Panc1 (cell line): ENCODE results near the gene PTPRJ.

Experiments
- POLR2AphosphoS5 ChIP-seq: IDR thresholded peaks from 2 replicates; pipeline ENCODE4 v1.6.1; 2012; ENCODE audit warnings: mild to moderate bottlenecking, low read depth, low read length, moderate library complexity
- SIN3A ChIP-seq: IDR thresholded peaks from 2 replicates; pipeline ENCODE4 v1.6.1; 2012; ENCODE audit warnings: low read depth, mild to moderate bottlenecking, low read length, moderate library complexity, borderline replicate concordance; ENCODE audit not compliant: insufficient read depth
- TF ChIP-seq, protein P1 (sequence below): fragments of 450-650 bp; IDR thresholded peaks from 2 replicates; pipeline ENCODE4 v1.5.1; 2017; ENCODE audit warnings: mild to moderate bottlenecking
- TF ChIP-seq, protein P2 (sequence below), 2 experiments: IDR thresholded peaks; 2 replicates each; pipeline ENCODE4 v1.6.1; 2011 to 2012; ENCODE audit warnings: low read depth in 2 of 2, control low read depth in 1 of 2, low read length in 1 of 2, mild to moderate bottlenecking in 1 of 2, moderate library complexity in 1 of 2; ENCODE audit not compliant: insufficient read depth in 1 of 2

DNA sequence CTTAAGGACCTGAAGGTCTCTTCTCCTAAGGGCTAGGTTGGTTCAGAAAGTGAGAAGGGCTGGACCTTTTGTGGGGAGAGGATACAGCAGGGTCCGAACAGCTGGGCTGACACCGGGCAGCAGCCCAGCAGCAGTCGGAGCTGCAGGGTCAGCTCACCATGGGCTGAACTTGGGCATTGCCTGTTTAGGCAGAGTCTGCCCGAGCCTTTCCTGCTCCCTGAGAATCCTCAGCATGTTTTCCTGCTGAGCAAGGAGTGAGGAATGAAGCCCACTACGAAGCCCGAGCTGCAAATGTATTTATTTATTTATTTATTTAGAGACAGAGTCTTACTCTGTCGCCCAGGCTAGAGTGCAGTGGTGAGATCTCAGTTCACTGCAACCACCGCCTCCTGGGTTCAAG is 83.9 kb downstream of the PTPRJ start:
- TF ChIP-seq, protein P1, sequence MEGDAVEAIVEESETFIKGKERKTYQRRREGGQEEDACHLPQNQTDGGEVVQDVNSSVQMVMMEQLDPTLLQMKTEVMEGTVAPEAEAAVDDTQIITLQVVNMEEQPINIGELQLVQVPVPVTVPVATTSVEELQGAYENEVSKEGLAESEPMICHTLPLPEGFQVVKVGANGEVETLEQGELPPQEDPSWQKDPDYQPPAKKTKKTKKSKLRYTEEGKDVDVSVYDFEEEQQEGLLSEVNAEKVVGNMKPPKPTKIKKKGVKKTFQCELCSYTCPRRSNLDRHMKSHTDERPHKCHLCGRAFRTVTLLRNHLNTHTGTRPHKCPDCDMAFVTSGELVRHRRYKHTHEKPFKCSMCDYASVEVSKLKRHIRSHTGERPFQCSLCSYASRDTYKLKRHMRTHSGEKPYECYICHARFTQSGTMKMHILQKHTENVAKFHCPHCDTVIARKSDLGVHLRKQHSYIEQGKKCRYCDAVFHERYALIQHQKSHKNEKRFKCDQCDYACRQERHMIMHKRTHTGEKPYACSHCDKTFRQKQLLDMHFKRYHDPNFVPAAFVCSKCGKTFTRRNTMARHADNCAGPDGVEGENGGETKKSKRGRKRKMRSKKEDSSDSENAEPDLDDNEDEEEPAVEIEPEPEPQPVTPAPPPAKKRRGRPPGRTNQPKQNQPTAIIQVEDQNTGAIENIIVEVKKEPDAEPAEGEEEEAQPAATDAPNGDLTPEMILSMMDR: no peak
- TF ChIP-seq POLR2AphosphoS5: no peak
- TF ChIP-seq SIN3A: no peak
- TF ChIP-seq, protein P2, sequence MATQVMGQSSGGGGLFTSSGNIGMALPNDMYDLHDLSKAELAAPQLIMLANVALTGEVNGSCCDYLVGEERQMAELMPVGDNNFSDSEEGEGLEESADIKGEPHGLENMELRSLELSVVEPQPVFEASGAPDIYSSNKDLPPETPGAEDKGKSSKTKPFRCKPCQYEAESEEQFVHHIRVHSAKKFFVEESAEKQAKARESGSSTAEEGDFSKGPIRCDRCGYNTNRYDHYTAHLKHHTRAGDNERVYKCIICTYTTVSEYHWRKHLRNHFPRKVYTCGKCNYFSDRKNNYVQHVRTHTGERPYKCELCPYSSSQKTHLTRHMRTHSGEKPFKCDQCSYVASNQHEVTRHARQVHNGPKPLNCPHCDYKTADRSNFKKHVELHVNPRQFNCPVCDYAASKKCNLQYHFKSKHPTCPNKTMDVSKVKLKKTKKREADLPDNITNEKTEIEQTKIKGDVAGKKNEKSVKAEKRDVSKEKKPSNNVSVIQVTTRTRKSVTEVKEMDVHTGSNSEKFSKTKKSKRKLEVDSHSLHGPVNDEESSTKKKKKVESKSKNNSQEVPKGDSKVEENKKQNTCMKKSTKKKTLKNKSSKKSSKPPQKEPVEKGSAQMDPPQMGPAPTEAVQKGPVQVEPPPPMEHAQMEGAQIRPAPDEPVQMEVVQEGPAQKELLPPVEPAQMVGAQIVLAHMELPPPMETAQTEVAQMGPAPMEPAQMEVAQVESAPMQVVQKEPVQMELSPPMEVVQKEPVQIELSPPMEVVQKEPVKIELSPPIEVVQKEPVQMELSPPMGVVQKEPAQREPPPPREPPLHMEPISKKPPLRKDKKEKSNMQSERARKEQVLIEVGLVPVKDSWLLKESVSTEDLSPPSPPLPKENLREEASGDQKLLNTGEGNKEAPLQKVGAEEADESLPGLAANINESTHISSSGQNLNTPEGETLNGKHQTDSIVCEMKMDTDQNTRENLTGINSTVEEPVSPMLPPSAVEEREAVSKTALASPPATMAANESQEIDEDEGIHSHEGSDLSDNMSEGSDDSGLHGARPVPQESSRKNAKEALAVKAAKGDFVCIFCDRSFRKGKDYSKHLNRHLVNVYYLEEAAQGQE (IDR thresholded peaks at IDR 0.05; ENCODE audit: insufficient read depth in 1 of 2, low read depth in 2 of 2, low read length in 1 of 2): no peak
